ENCODE data around the gene KIFAP3.

DNA sequence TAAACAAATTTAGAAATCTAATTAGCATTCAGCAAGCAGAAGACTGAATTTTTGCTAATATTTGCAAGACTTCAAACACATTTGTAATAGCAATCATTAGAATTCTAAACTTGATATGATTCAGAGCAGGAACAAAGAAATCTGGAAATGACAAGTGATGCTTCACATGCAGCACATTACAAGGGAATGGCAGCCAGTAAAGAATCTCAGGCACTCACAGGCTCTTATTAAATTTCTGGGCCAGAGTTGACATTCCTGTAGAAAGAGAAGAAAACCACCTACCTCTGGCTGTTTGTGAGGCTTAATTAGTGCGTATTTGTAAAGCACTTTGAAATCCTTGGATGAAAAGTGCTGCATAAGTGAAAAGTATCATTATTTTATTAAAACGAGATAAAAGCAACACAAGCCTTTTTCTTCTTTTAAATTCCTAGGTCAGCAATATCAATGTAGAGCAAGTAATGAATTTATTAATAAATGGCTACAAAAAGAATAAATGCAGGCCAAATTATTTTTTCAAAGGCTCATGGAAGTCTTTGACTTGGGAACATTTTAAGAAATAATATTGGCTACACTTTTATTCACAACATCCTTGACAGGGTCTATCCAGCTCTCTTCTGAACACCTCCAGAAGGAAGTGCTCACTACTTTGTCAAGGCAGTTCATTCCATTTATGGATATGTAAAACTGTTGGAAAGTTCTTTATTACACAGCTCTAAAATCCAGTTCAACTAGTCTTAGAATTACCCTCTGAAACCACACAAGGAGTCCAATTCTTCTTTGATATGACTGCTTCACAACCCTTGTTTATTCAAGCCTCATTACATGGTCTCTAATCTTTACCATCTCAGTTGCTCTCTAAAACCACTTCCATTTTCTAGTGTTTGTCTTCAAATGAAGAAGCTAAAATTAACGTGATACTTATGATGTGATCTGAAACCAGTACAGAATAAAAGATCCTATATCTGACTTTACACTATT, 148.7 kb downstream of the KIFAP3 start:
- TF ChIP-seq IRF2 (CRISPR knock-in tag; IDR thresholded peaks at IDR 0.05; ENCODE audit: borderline replicate concordance, low read depth) (no peak), SP1 (CRISPR knock-in tag; conservative IDR thresholded peaks at IDR 0.05) (no peak), MAX (CRISPR knock-in tag; IDR thresholded peaks at IDR 0.05) (no peak), CREB1 (CRISPR knock-in tag; IDR thresholded peaks at IDR 0.05) (no peak), ZNF512 (CRISPR knock-in tag; IDR thresholded peaks at IDR 0.05; ENCODE audit: borderline replicate concordance) (no peak), ZBTB43 (CRISPR knock-in tag; IDR thresholded peaks at IDR 0.05) (no peak), KAT7 (CRISPR knock-in tag; IDR thresholded peaks at IDR 0.05; ENCODE audit: borderline replicate concordance) (no peak), FOXP1 (CRISPR knock-in tag; IDR thresholded peaks at IDR 0.05; ENCODE audit: borderline replicate concordance) (no peak)
- TF ChIP-seq, protein P1, sequence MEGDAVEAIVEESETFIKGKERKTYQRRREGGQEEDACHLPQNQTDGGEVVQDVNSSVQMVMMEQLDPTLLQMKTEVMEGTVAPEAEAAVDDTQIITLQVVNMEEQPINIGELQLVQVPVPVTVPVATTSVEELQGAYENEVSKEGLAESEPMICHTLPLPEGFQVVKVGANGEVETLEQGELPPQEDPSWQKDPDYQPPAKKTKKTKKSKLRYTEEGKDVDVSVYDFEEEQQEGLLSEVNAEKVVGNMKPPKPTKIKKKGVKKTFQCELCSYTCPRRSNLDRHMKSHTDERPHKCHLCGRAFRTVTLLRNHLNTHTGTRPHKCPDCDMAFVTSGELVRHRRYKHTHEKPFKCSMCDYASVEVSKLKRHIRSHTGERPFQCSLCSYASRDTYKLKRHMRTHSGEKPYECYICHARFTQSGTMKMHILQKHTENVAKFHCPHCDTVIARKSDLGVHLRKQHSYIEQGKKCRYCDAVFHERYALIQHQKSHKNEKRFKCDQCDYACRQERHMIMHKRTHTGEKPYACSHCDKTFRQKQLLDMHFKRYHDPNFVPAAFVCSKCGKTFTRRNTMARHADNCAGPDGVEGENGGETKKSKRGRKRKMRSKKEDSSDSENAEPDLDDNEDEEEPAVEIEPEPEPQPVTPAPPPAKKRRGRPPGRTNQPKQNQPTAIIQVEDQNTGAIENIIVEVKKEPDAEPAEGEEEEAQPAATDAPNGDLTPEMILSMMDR (IDR thresholded peaks at IDR 0.05), result no peak
- TF ChIP-seq, protein P2, sequence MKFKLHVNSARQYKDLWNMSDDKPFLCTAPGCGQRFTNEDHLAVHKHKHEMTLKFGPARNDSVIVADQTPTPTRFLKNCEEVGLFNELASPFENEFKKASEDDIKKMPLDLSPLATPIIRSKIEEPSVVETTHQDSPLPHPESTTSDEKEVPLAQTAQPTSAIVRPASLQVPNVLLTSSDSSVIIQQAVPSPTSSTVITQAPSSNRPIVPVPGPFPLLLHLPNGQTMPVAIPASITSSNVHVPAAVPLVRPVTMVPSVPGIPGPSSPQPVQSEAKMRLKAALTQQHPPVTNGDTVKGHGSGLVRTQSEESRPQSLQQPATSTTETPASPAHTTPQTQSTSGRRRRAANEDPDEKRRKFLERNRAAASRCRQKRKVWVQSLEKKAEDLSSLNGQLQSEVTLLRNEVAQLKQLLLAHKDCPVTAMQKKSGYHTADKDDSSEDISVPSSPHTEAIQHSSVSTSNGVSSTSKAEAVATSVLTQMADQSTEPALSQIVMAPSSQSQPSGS (CRISPR knock-in tag; IDR thresholded peaks at IDR 0.05; ENCODE audit: borderline replicate concordance, low read depth), result no peak

All from WTC11 (cell line).